ENCODE measurements around the gene SLC12A5.

Gene SLC12A5

GRCh38 chr20:46030284-46031013 is 1.4 kb downstream of the SLC12A5 start:
- no peak for DNase-seq

- DNase-seq = no peak
These were observed 2.1 kb downstream of the SLC12A5 start for GRCh38 chr20:46031014-46031569.

- peak; percentile 90 for DNase-seq
These were observed 2.8 kb downstream of the SLC12A5 start for GRCh38 chr20:46031701-46032254.

- DNase-seq = no peak
These were observed 5.0 kb downstream of the SLC12A5 start for GRCh38 chr20:46034039-46034438.

GRCh38 chr20:46035253-46035652 is 6.2 kb downstream of the SLC12A5 start:
- no peak for DNase-seq

- DNase-seq = no peak
These were observed 6.7 kb downstream of the SLC12A5 start for GRCh38 chr20:46035713-46036112.

GRCh38 chr20:46036370-46036769 is 7.4 kb downstream of the SLC12A5 start:
- DNase-seq = no peak

- no peak for DNase-seq
These were observed 8.0 kb downstream of the SLC12A5 start for GRCh38 chr20:46037036-46037435.

- DNase-seq = no peak
These were observed 12.0 kb downstream of the SLC12A5 start for GRCh38 chr20:46040902-46041535.

GRCh38 chr20:46043556-46043955 is 14.5 kb downstream of the SLC12A5 start:
- no peak for DNase-seq

- no peak for DNase-seq
These were observed 15.9 kb downstream of the SLC12A5 start for GRCh38 chr20:46044896-46045295.

GRCh38 chr20:46046588-46047310 is 17.7 kb downstream of the SLC12A5 start:
- DNase-seq = no peak

- DNase-seq = no peak
These were observed 18.8 kb downstream of the SLC12A5 start for GRCh38 chr20:46047821-46048220.

GRCh38 chr20:46049190-46049589 is 20.2 kb downstream of the SLC12A5 start:
- DNase-seq = no peak

GRCh38 chr20:46049815-46050214 is 20.8 kb downstream of the SLC12A5 start:
- DNase-seq = no peak

- DNase-seq = no peak
These were observed 21.4 kb downstream of the SLC12A5 start for GRCh38 chr20:46050444-46050843.

GRCh38 chr20:46050885-46051284 is 21.9 kb downstream of the SLC12A5 start:
- no peak for DNase-seq

GRCh38 chr20:46051556-46052308 is 22.7 kb downstream of the SLC12A5 start:
- DNase-seq = peak; percentile 51

GRCh38 chr20:46053416-46053815 is 24.4 kb downstream of the SLC12A5 start:
- DNase-seq = no peak

GRCh38 chr20:46054606-46055005 is 25.6 kb downstream of the SLC12A5 start:
- no peak for DNase-seq

GRCh38 chr20:46055269-46055668 is 26.3 kb downstream of the SLC12A5 start:
- no peak for DNase-seq

GRCh38 chr20:46056027-46056833 is 27.2 kb downstream of the SLC12A5 start:
- DNase-seq = no peak

Measured in NCI-H1105 (cell line).